LoVo (cell line): Measurements from ENCODE around the gene USP30.
A peak's percentile ranks its signal among the peaks of the same experiment; 100 is the strongest.
"Not testable (repeated sequence)": the region's sequence is repeated elsewhere in the genome, so short reads cannot be mapped to it uniquely, and the experiment has no call there.

Experiments
- DNase-seq: peaks from one replicate; pipeline ENCODE4 v3.0.0-alpha.2; 2016; ENCODE audit warnings: low spot score

The USP30 gene

GRCh38 chr12:109053382-109054123 lies 1.2 kb downstream of the USP30 start:
- DNase-seq, result no peak

DNA sequence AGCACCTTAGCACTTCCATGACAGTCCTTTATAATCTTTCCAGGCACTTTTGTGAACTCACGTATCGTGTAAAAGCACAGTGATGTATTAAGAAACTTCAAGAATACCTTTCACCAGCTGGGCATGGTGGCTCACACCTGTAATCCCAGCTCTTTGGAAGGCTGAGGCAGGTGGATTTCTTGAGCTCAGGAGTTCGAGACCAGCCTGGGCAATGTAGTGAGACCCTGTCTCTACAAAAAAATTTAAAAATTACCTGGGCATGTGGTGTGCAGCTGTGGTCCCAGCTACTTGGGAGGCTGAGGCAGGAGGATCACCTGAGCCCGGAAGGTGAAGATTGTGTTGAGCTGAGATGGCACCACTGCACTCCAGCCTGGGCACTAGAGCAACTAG lies 1.7 kb downstream of the USP30 start:
- not testable (repeated sequence) for DNase-seq

DNA sequence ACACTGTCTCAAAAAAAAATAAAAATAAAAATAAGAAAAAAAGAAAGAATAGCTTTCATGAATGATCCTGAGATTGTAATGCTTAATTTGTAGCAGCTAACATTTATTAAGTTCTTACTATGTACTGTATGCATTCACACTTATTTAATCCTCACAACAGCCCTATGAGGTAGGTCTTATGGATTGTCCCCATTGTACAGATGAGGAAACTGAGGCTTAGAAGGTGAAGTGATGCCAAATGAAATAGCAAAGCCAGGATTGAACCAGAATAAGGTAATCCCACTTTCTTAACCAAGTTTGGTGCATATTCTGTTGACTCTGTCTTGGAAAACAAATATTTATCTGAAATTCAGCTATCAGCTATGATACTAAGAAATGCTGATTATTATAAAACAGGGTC lies 2.1 kb downstream of the USP30 start:
- no peak for DNase-seq

DNA sequence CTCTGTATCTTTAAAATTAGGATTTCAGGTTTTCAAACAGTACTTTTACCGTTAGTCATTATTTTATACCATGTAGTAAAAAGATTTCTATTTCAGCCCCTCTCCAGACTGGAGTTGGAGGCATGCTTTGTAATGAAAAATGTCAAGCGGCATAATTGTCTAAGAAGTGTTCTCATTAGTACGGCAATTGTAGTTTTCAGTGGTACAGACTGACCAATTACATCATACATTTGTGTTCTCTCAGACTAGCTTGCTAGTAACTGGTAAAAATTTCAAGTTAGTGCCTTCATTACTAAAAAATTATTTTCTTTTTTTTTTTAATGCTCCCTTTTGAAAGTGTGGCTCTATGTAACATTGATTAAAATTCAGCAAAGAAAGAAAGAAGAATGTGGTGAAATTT lies 4.5 kb downstream of the USP30 start:
- no peak for DNase-seq

DNA sequence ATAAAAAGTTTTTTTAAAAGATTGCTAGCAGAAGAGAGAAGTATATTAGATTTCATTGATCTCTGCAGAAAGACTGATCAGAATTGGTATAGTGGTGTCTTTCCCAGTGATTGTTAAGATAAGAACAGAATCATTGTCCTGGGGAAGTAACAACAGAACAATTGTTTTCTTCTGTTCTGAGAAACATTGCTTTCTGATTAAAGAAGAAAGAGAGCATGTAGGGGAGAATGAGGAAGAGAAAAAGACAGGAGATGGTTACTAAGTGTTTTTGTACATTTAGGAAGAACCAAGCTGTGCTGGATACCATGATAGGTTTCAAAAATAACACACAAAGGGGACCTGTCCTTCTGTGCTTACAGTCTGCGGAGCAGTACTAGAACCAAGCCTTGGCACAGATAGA lies 5.0 kb downstream of the USP30 start:
- no peak for DNase-seq

DNA sequence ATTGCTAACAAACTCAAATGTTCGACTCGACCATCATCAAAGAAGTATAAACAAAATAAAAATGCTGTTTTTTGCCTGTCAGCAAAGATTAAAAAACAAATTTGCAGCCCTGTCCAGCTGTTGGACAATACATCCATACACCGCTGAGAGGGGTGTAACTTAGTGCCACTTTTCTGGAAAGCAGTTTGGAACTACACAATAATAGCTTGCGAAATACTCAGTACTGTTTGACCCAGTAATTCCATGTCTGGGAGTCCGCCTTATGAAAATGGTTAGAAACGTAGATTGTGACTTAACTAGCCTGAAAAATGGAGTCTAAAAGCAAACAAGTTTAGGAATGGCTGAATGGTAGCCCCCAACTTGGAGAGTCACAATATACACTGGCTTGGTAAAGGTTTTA lies 6.4 kb downstream of the USP30 start:
- DNase-seq, result no peak

GRCh38 chr12:109064143-109064542 lies 11.8 kb downstream of the USP30 start:
- DNase-seq, result no peak

DNA sequence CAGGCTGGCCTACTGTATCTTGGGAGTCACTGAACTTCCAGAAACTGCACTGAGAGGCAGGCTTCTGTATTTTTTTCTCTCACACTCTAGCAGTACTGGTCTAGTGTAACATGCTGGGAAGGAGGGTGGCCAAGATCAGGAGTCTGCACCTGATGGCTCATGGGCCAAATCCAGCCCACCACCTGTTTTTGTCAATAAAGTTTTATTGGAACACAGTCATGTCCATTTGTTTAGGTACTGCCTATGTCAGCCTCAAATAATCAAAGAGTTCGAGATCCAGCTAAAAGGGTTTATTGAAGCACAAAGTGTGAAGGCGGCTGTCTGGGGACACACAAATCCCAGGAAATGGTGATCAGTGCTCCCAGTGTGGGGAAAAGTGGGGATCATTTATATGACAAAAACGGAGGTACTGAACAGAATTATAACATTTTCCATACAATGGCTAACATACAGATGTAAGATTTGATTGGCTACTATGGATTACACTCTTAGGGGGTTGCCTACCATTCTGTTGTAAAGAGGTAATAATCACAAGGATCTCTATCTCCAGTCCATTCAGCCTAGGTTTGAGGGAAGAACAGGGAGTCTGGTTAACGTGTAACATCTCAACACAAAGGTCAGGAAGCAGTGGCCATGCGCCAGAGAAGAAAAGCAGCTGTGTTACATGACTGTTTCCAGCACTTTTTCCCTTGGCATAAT lies 12.9 kb downstream of the USP30 start:
- DNase-seq, result peak; percentile 19

GRCh38 chr12:109065853-109066193 lies 13.4 kb downstream of the USP30 start:
- no peak for DNase-seq

- peak; percentile 86 for DNase-seq
Measured at GRCh38 chr12:109069307-109070271, 17.2 kb downstream of the USP30 start.

- DNase-seq, result no peak
Measured at GRCh38 chr12:109074866-109075265, 22.5 kb downstream of the USP30 start.

DNA sequence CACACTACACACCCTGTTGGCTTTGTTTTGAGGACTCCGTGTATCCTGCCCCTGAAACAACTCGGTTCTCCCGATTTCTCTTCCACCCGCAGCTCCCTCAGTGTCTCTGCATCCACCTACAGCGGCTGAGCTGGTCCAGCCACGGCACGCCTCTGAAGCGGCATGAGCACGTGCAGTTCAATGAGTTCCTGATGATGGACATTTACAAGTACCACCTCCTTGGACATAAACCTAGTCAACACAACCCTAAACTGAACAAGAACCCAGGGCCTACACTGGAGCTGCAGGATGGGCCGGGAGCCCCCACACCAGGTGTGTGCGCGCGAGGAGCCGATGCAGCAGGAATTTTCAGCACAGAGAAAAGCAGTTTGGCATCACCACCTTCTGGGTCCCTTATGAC lies 30.4 kb downstream of the USP30 start:
- DNase-seq, result no peak

- no peak for DNase-seq
Measured at GRCh38 chr12:109084425-109084824, 32.0 kb downstream of the USP30 start.

GRCh38 chr12:109085590-109085989 lies 33.2 kb downstream of the USP30 start:
- no peak for DNase-seq

GRCh38 chr12:109087250-109087649 lies 34.9 kb downstream of the USP30 start:
- DNase-seq, result no peak

DNA sequence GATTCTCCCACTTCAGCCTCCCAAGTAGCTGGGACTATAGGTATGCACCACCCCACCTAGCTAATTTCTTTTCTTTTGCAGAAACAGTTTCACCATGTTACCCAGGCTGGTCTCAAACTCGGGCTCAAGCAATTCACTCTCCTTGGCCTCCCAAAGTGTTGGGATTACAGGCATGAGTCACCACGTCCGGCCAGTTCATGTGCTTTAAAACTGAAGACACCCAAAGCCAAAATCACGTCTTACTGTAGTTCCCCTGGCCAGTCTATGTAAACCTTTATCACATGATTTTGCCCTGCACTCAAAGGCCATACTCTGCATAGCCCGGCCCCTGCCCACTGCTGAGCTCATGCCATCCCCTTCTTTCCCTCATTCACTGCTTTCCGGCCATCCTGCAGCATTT lies 36.4 kb downstream of the USP30 start:
- no peak for DNase-seq

DNA sequence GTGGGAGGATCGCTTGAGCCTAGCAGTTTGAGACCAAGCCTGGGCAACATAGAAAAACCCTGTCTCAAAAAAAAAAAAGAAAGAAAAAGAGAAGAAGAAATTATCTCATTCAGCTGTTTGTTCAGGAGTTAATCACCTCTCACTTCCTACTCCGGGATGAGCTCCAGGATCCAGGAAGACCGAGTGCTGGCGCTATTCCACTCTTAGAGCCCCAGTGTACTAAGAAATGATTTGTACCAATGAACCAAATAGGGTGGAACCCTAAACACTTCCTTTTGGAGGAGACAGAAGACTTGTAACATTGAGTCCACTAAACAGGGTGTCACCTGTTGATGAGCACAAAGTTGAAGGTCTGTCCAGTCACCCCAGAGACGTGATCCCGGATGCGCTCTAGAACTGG lies 37.3 kb downstream of the USP30 start:
- DNase-seq, result no peak

GRCh38 chr12:109092497-109093021 lies 40.2 kb downstream of the USP30 start:
- no peak for DNase-seq

DNA sequence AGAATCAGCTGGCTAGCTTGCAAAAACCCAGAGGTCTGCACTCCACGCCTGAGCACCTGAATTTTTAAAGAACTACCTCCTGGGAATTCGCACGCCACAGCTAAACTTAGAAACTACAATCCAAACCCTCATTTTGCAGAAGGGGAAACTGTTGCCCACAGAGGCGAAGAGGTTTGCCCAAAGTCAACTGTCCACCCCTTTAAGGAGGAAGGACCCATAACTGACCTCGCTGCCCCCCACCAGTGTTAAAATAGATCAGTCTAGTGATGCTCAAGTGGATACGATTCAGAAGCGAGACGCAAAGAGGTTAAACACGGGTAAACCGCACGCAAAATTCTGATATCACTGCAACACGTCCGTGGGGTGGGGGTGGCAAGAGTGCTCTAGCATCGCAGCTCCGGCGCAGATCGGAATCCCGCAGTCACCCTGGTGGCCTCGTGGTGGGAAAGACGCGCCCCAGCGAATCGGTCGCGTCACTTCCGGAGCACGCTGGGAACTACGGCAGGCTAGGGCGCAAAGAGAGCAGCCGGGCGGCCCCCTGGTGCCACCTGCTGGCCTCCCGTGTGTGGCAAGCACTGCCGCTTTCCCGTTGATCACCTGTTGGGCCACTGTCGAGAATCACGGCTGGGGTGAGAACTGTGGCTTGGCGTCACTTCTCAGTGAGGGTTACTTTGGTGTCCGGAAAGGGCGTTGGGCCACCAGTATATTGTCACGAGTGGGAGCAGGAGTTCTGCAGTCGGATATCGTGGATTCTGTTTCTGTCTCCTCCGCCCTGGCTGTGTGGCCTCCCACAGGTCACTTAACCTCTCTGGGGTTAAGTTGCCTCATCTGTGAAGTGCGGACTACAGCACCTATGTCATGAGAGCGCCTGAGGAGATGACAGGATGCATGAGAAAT lies 40.9 kb downstream of the USP30 start, which contains the start of gene ALKBH2:
Gene ALKBH2, minus strand, starts transcription at position 451 of the 897 bp plus-strand sequence. CDS start 686 bp downstream, outside the sequence.
- peak; percentile 99 for DNase-seq

DNA sequence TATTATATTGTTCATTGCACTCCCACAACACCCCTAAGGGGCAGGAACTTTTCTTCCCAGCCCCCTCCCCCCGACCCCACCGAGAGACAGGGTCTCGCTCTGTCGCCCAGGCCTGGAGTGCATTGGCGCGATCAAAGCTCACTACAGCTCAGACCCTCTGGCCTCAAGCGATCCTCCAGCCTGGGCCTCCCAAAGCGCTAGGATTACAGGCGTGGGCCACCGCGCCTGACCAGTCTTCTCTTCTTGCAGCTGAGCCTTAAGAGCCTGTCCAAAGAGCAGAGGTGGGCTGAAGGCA lies 44.7 kb downstream of the USP30 start:
- DNase-seq, result no peak

GRCh38 chr12:109097435-109098182 lies 45.2 kb downstream of the USP30 start, which contains the start of gene UNG:
UNG (plus strand) TSS chr12:109097597; CDS start chr12:109097680, 83 bp downstream.
- DNase-seq, result peak; percentile 99
